T-helper 22 cell (primary cell): ENCODE results near the gene EFHD2.
"Not testable (repeated sequence)": the region's sequence is repeated elsewhere in the genome, so short reads cannot be mapped to it uniquely, and the experiment has no call there.

Source experiments
- DNase-seq: peaks from one replicate; pipeline ENCODE4 v3.0.0-alpha.2; 2020; ENCODE audit warnings: low read depth

EFHD2 gene

GRCh38 chr1:15388201-15388880, 21.3 kb upstream of the EFHD2 start:
- no peak for DNase-seq

DNA sequence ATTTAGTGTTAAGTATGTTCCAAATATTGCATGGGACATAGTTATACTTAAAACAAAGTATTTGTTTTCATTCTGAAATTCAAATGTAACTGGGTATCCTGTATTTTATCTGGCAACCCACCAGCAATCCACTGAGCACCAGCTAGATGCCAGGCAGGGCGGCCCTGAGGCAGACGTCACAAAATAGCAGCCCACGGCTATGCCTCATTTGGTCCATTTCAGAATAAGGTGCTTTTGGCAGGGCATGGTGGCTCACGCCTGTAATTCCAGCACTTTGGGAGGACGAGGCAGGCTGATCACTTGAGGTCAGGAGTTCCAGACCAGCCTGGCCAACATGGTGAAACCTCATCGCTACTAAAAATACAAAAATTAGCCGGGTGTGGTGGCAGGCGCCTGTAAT, 19.9 kb upstream of the EFHD2 start:
- not testable (repeated sequence) for DNase-seq

- DNase-seq: no peak
Observed at GRCh38 chr1:15390667-15391066, 19.0 kb upstream of the EFHD2 start.

- no peak for DNase-seq
Observed at GRCh38 chr1:15391366-15391765, 18.3 kb upstream of the EFHD2 start.

GRCh38 chr1:15393475-15394257, 16.0 kb upstream of the EFHD2 start:
- DNase-seq: no peak

GRCh38 chr1:15394258-15394690, 15.4 kb upstream of the EFHD2 start:
- no peak for DNase-seq

DNA sequence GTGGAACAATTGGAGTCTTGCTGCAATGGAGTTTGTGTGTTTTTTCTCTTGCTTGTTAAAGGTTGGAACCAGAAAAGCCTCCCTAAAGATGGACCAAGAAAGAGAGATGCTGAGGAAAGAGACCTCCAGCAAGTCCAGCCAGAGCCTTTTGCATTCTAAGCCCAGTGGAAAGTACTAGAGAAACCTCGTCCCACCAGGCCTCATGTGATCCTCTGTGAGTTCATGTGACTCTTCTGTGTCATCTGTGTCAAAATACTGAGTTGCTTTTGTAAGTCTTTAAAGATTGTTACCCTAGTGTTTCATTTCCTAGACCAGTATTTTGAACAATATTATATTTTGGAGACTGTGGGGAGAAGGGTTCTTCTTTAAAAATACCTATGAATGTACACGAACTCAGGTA, 12.5 kb upstream of the EFHD2 start:
- no peak for DNase-seq

GRCh38 chr1:15399710-15400109, 10.0 kb upstream of the EFHD2 start:
- no peak for DNase-seq

- DNase-seq: no peak
Observed at GRCh38 chr1:15400627-15401026, 9.1 kb upstream of the EFHD2 start.

DNA sequence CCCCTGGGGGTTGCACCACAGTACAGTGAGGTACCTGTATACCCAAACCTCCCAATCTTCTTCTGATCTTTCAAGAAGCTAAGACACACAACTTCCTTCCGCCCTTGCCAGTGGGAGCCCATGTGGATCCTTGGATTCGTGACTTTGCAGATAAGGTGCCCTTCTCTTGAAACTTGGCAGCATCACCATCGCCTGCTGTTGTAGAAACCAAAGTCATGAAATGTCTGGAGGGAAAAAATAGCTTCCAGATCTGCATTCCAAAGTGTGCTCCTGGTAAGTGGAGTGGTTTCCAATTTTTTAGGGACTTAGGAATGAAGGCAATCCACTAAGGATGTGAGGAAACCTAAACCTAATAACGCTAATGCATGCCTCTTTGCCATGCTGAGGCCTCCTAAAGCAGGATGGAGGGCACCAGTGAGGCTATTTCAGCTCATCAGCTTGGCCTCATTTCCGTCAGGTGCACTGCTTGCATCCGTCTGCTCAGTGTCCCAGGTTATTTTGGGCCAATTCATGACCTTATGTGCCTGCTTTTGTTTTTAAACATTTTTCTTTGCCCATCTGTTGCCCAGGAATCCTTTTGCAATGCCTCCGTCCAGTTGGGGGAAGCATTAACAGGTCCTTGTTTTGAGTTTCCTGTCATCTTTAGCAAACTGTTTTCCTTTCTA, 8.2 kb upstream of the EFHD2 start:
- DNase-seq: no peak

DNA sequence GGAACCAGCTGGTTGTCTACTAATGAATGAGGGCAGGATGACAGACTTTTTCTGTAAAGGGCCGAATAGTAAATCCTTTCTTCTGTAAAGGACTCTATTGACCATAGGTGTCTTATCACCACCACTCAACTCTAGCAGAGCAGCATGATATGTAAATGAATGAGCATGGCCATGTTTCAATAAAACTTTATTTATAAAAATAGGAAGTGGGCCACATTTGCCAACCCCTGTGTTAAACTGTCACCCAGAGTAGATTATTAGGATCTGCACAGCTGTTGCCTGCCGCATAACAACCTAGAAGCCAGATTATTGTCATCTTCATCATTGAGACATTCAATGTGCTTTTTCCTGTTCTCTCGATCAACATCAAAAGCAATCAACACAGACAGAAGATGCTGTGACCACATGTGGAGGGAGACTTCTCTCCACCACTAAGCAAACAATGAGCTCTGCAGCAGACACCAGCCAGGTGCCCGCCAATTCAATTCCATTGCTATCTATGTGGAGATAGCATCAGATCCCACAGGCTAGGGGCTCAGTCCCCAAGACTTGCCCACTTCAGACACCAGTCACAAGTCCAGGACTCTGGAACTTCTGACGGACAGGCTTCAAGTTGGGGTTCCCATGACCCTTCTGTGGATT, 6.8 kb upstream of the EFHD2 start:
- no peak for DNase-seq

DNA sequence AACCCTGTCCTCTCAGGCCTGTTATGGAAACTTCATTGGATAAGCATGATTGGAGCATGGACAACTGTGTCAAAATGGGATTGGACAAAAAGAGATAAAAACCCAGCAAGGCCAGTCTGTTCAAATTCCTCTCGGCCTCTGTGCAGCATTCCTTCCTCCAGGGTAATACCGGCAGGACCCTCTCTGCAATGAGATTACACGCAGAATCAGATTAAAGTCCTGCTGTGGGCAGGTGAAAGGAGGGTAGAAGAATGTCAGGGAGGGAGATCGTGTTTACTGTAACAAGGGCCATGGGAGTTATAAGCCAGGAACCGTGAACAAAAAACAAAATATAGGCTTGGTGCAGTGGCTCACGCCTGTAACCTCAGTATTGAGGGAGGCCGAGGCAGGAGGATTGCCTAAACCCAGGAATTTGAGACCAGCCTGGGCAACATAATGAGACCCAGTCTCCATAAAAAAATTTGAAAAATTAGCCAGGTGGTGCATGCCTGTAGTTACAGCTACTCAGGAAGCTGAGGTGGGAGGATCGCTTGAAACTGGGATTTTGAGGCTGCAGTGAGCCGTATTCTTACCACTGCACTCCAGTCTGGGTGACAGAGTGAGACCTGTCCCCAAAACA, 5.6 kb upstream of the EFHD2 start:
- DNase-seq: no peak

DNA sequence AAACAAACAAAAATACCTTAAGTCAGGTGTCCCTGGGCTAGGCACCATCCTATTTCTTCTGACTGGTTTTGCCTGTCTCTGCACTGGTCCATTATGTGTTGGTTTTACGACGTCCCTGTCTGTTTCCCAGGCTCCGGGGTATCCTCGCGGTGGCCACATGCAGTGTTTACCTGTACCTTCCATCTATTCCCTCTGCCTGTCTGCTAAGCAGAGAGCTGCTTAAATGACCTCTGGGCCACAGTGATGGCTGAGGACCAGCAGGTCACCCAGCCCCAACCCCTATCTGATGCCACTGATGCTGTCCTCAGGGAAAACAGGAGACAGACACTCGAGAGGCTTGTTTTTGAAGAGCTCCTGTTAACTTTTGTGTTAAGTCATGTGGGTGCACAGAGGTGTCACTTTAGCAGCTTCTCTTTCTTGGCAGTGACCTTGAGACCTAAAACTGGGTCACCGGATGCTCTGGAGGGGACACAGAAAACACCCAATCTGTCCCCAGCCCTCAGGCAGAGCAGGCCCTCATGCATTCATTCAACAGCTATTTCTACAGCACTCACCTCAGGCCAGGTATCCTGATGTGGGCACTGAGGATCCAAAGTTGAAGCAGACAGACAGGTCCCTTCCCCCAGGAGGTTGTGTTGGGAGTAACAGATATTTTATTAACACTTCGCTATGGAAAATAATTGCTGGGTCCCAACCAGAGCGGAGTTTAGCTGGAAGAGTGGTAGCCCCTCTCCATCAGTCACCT, 4.4 kb upstream of the EFHD2 start:
- DNase-seq: no peak

DNA sequence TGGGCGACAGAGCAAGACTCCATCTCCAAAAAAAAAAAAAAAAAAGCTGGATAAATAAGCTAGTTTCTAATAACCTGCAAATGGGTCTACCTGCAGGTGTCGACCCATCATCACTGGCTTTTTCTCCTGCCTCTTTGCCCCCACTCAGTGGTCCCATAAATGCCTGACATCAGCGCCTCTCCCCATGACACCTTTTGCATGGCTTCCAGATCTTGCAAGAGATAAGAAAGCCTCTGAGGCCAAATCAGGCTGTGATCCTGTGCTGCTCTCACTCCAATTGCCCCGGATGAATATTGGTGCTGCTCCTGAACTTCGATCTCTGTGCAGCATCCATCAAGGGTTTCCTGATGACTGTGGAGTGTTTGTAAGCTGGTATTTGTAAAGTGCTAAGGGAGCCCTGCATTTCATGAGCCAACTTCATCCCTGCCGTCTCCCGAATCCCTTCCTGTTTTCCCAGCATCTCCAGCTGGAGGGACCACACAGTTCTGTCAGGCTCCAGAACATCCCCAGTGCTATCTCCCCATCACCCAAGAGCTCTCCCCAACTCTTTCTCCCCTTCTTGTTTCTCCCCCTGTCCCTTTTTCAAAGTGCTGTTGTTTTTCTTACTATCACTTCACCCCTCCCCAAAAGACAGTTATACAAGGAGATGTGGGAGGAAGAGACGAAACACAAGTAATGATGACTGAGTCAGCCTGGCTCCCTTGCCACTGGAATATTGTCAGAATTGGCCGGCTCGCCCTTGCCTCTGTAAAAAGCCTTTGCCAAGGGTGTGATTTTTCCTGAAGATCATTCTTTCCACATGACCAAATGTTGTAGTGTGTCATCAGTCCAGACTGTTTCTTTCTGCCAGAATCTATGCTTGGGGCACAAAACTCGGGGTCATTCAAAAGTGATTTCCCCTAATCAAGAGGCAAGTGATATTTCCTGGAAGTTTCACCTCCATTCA, 2.8 kb upstream of the EFHD2 start:
- no peak for DNase-seq

GRCh38 chr1:15407580-15407979, 2.1 kb upstream of the EFHD2 start:
- DNase-seq: no peak

- DNase-seq: no peak
Observed at GRCh38 chr1:15408890-15409387, 749 bp upstream of the EFHD2 start.

DNA sequence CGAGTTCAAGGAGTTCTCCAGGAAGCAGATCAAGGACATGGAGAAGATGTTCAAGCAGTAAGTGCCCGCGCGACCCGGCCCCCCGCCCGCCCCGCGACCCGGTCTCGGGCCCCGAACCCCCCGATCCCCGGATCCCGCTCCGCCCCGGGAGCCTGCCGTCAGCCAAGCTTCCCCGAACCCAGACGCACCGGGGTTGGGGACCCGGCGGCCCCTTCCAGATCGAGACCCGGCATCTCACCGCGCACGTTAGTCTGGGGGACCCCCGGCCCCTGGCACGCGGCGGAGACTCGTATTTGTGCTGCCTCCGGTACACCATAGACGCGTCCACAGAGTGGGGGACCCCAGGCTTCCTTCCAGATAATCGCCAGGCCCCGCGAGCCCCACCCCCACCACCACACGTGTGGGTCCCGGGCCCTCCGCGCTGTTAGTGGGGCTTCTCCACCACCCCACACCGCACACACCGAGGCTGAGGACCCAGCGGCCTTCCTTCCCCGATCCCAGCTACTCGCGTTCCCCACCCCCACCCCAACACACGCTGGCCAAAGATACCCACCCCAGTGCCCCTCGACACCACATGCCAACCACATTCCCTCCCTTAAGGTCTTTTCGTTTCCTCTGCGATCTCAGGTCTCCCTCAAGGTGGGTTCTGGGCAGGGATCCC, 665 bp downstream of the EFHD2 start:
- no peak for DNase-seq

- no peak for DNase-seq
Observed at GRCh38 chr1:15410884-15411245, 1.2 kb downstream of the EFHD2 start.

DNA sequence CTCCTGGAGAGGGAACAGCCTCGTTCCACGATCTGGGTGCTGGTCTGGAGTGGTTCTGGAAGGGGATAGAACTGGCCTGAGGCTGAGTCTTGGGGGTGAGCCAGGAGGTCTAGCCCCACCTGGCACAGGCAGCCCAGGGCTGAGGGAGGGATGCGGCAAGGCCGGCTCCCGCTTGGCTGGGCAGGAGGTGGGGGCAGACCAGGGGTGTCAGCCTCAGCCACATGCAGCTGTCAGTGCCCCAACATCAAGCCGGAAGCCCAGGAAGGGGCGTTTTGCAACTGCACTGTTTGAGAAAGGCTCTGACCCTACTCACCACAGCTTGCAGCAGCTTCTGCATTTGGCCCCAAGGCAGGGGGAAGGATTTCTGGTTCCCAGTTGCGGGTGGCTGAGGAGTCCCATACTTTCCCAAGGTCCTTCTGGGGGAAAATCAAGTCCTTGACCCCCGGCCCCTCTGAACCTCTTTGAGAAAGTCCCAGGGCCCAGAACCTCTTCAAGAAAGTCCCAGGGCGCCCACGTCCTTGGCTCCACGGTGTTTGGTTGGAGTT, 2.0 kb downstream of the EFHD2 start:
- DNase-seq: no peak
